Midbrain (tissue), 1 donor: ENCODE measurements around the gene ADGRA1.
A peak's percentile ranks its signal among the peaks of the same experiment; 100 is the strongest.
"Not testable (repeated sequence)": the region's sequence is repeated elsewhere in the genome, so short reads cannot be mapped to it uniquely, and the experiment has no call there.

Experiments
- DNase-seq: peaks from one replicate; lab custom pipeline; 2025; lab: John Stamatoyannopoulos, UW

Gene ADGRA1, protein sequence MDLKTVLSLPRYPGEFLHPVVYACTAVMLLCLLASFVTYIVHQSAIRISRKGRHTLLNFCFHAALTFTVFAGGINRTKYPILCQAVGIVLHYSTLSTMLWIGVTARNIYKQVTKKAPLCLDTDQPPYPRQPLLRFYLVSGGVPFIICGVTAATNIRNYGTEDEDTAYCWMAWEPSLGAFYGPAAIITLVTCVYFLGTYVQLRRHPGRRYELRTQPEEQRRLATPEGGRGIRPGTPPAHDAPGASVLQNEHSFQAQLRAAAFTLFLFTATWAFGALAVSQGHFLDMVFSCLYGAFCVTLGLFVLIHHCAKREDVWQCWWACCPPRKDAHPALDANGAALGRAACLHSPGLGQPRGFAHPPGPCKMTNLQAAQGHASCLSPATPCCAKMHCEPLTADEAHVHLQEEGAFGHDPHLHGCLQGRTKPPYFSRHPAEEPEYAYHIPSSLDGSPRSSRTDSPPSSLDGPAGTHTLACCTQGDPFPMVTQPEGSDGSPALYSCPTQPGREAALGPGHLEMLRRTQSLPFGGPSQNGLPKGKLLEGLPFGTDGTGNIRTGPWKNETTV

GRCh38 chr10:133087679-133088178 is at the start of gene ADGRA1:
Gene ADGRA1 (plus strand): TSS chr10:133087924. CDS start chr10:133088910, 986 bp downstream.
- peak; percentile 29 for DNase-seq

GRCh38 chr10:133038036-133038823 is 49.5 kb upstream of the ADGRA1 start:
- DNase-seq = no peak

DNA sequence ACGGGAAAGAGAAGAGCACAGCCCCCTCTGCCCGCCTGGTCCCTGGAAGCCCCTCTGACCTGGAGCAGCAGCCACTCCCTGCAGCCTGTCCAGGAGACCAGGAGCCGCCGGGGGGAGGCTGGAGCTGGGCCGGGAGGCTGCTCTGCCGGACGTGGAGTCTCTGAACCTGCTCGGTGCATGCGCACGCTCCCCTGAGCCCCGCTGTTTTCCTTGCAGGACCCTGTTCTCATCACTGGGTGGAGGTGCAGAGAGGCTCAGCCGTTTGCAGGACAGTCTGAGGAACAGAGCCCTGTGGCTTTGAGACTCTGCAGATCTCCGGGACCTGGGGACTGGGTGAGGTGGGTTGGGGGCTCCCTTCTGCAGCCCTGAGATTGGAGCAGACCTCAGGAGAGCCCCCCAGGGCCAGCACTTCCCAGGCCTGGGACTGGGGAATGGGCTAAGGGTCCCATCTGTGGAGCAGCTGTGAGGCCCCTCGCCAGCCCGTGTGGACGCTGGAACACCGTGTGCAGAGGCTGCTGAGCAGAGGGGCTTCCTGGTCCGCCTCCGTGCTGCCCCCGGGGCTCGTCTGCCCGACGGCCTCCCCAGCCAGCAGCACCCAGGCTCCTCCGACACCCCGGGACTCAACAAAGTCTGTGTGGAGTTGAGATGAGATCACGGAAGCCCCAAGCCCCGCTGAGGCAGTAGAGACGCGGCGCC is 48.5 kb upstream of the ADGRA1 start:
- DNase-seq = no peak

GRCh38 chr10:133039803-133040165 is 47.9 kb upstream of the ADGRA1 start:
- no peak for DNase-seq

- DNase-seq = no peak
Measured at GRCh38 chr10:133040198-133040597, 47.5 kb upstream of the ADGRA1 start.

DNA sequence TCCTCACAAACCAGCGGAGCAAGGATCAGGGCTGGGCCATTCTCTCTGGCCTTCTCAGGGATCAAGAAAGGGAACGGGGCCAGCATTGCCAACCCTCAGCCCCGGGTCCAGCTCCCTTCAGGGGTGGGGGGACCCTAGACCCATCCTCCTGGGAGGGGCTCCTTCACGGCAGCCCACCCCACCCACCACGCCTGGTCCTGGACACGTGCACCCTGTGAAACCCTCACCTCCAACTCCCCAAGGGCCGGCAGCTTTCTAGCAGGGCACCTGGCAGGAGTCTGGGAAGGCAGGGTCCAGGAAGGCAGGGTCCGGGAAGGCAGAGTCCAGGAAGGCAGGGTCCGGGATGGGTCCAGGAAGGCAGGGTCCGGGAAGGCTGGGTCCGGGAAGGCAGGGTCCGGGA is 46.6 kb upstream of the ADGRA1 start:
- no peak for DNase-seq

- DNase-seq = no peak
Measured at GRCh38 chr10:133042061-133042460, 45.7 kb upstream of the ADGRA1 start.

- DNase-seq = no peak
Measured at GRCh38 chr10:133042816-133043215, 44.9 kb upstream of the ADGRA1 start.

DNA sequence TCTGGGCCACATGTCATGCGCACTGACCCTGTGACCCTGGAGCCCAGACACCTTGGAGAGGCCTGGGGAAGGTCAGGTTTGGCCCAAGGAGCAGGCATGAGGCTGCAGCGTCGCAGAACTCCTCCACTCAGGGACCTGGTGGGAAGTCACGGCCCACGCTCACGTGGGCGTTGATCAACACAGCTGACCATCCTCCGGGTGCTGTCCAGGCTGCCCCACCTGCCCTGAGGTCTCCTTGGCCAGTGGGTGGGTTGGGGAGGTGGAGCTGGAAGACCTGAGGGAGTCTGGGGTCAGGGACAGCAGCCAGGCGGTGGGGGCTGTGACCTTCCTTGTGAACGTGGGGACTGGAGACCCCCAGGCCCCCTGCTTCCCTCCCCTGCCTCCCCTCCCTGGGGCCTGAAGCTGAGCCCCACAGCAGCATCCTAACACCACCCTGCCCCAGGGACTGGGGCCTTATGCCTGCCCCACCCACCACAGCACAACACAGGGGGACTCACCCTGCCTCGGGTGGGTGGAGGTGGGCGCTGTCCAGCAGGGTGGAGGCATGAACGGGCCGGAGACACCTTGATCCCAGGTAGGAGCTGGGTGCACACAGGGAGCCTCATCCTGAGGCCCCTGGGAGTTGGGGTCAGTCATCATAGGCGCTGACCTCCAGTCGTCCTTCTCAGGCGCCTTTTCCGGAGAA is 44.0 kb upstream of the ADGRA1 start:
- no peak for DNase-seq

GRCh38 chr10:133044401-133044811 is 43.3 kb upstream of the ADGRA1 start:
- no peak for DNase-seq

DNA sequence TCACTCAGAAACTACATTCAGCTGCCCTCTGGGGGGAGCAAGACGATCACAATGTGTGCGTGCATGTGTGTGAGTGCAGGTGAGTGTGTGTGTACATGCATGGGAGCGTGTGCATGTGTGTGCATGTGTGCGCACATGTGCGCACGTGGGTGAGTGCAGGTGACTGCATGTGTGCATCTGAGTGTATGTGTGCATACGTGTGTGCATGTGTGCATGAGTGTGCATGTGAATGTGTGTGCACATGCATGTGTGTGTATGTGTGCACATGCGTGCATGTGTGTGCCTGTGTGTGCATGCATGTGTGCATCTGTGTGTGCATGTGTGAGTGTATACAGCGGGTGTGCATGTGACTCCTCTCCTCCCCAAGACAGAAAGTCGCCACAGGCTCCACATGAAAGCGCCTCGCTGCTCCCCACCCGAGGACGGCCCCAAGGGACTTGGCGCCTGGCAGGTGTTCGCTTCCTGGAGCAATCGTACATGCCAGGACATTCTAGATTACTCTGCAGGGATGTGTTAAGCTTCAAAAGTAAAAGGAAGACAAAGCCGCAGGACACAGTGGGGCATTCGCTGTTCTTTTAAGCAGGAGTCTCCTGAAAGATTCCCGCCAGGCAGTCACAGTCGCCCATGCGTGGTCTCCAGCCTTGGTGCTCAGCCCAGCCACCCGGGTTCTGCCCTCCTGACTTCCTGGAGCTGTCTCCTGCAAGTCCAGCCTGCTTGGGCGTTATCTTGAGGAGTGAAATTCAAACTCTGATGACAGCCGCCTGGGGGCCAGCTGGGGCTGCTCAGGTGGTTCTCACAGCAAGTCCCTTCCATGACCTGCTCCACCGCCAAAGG is 42.0 kb upstream of the ADGRA1 start:
- no peak for DNase-seq

GRCh38 chr10:133046390-133046765 is 41.3 kb upstream of the ADGRA1 start:
- no peak for DNase-seq

DNA sequence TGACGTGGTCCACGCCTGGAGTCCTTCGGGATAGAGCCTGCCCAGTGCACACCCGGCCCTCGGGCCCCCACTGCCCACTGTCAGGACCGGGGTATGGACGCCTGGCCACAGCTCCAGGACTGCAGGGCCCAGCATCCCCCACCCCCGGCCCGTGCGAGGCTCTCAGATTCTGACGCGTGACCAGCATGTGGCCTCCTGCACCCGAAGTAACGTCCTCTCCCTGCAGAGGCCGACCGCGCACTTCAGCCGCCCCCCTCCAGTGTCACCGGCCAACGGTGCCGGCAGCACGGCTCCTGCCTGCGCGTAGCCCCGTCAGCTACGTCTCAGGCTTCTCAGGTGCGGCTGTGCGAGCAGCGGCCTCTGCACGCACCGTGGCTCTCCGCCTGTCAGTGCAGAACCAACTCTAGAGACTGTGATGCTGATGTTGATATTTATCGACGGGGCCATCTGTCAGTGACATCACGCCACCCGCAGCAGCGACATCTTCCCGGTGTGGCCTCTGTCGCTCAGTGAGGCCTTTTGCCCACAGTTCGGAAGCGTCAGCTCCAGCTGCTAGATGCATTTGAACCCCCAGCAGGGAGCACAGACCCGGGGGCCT is 40.1 kb upstream of the ADGRA1 start:
- no peak for DNase-seq

DNA sequence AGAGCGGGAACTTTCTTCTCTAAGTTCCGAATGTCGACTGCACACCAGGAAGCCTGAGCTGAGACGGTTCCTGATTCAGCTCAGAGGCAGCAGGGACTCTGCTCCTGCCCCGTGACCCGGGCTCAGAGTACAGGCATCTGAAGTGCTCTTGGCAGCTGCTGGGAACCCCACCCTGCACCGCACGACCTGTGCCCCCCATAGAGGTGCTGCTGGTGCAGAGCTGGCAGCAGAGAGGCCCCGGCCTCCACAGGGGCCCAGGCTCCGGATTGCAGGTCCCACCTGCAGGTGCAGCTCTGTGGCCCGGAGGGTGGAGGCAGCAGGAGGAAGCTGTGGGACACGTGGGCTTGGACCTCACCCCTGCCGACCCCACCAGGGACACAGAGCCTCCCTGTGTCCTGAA is 39.5 kb upstream of the ADGRA1 start:
- no peak for DNase-seq

DNA sequence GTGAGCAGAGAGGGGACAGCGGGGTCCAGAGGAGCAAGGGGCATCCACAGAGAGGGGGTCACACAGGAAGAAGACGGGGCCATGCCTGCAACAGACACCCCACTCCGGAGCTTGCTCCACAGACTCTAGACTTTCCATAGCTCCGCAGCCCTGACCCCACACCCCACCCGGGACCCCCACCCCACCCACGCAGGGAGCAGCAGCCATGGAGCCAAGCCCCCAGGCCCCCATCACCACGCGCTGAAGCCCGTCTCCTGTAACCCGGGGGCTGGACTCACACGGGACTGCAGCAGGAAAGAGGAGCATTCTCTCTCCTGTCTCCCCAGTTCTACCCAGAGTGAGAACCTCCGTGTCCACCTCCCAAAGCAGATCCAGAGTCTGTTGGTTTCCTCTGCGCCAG is 38.8 kb upstream of the ADGRA1 start:
- no peak for DNase-seq

DNA sequence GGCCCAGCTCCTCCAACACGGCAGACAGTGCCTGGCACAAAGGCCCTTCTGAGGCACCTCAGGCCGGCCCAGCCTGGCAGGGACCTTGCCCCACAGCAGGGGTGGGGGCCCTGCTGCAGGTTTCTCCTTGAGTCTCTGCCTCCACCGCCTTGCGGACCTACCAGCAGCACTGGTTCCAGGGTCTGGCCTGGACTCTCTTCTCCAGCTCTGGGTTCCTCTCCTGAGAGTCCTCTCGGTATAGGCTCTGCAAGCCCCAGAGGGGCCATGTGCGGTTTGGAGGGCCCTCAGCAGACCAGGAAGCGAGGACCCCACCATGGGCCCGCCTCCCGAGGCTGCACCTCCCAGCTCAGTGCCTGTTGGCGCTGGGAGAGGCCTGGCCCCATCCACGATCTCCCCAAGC is 38.1 kb upstream of the ADGRA1 start:
- no peak for DNase-seq

GRCh38 chr10:133050371-133050770 is 37.4 kb upstream of the ADGRA1 start:
- DNase-seq = no peak

- no peak for DNase-seq
Measured at GRCh38 chr10:133052076-133052475, 35.6 kb upstream of the ADGRA1 start.

GRCh38 chr10:133053527-133054133 is 34.1 kb upstream of the ADGRA1 start:
- DNase-seq = not testable (repeated sequence)

DNA sequence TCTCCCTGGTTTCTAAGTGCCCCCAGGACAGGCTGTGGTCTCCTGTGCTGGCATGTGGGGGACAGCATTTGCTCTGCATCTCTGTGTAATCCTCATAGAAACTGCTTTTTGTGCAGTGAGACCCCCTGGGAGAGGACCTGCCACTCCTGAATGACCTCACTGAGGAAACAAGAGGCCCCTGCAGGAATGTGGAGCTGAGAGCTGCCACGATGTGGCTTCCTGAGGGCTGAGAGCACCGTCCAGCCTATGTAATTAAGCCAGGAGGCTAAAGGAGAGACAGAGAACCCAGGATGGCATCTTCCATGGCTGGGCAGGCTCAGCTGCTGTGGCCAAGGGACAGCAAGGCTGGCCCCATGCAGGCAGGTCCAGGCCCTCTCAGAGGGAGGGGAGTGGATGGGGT is 32.3 kb upstream of the ADGRA1 start:
- no peak for DNase-seq
